Peyer's patch (tissue), 4 donors: Measurements from ENCODE around the gene PTPN23. TPM values are rescaled to one million over a fixed set of nuclear protein-coding genes. Genes with fewer than 3 reads are reported as not detected.

Experiments used
- DNase-seq, 3 donors: peaks; one replicate each; pipeline ENCODE4 v3.0.0-alpha.2; 2017 to 2019
- H3K27ac ChIP-seq, 4 donors: fragments of 200-600 bp; sonication (generic); one replicate each; pipeline ENCODE4 v1.5.1; 2016 to 2019
- H3K27me3 ChIP-seq, 2 donors: fragments of 200-600 bp; sonication (generic); one replicate each; pipeline ENCODE4 v1.5.1; 2019
- H3K36me3 ChIP-seq, 3 donors: fragments of 200-600 bp; sonication (generic); one replicate each; pipeline ENCODE4 v1.5.1; 2016 to 2019
- H3K4me1 ChIP-seq, 4 donors: fragments of 200-600 bp; sonication (generic); one replicate each; pipeline ENCODE4 v1.5.1; 2016 to 2019
- H3K4me3 ChIP-seq, 4 donors: fragments of 200-600 bp; sonication (generic); 1 replicate in 3 of 4; 2 replicates in 1 of 4; pipeline ENCODE4 v1.5.1; 2016 to 2019; ENCODE audit warnings: mild to moderate bottlenecking in 1 of 4
- H3K9me3 ChIP-seq, 4 donors: fragments of 200-600 bp; sonication (generic); one replicate each; pipeline ENCODE4 v1.5.1; 2016 to 2019; ENCODE audit warnings: mild to moderate bottlenecking in 1 of 4
- POLR2A ChIP-seq, 2 donors: fragments of 450-650 bp; IDR thresholded peaks; one replicate each; pipeline ENCODE4 v1.5.1; 2017; ENCODE audit warnings: antibody characterized with exemption in 2 of 2, mild to moderate bottlenecking in 2 of 2, moderate library complexity in 2 of 2
- total RNA-seq, 4 donors: library from RNA; depleted of rRNA; stranded (reverse); fragments of >200 nt; gene quantifications; one replicate each; pipeline ENCODE4 v1.1.0, GENCODE V29; 2016
- TF ChIP-seq, protein P1 (sequence below), 6 experiments: fragments of 450-650 bp in 4 of 6; fragments of 200-600 bp in 2 of 6; sonication (generic) in 1 of 6; IDR thresholded peaks; one replicate each; pipeline ENCODE4 v1.5.1; 2017 to 2019; ENCODE audit warnings: antibody characterized with exemption in 6 of 6, mild to moderate bottlenecking in 3 of 6, moderate library complexity in 1 of 6

PTPN23 gene
- total RNA-seq, 4 donors from 2014 or later: 52.4 to 284 (median 80.8) TPM

GRCh38 chr3:47405820-47406761 lies 25.3 kb downstream of the PTPN23 start:
- H3K36me3 ChIP-seq: peaks cover 0 to 83% (median 0%) of the 10 kb centered on the region in 3 donors

DNA sequence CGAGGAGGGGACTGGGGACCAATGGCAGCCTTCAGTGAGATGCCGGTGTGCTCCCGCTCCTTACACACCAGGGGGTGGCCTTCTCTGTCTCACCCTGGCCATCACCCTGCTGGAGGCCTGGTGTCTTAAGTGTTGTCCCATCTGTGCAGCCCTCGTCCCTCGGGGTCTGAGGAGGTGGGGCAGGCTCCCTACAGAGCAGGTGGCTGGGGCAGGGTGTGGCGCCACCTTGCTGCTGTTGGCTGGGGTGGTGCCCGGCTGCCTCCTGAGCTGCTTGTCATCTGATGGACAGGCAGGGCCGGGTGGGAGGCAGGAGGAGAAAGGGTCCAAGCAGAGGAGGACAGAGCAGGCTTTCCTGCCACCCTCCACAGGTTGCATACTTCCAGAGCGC lies 25.9 kb downstream of the PTPN23 start:
- Histone ChIP-seq H3K4me3 (no peak overlapping the region), H3K36me3 (peaks cover 0 to 83% (median 0%) of the 10 kb centered on the region in 3 donors), H3K4me1 (peaks cover 0 to 7% (median 0%) of the 10 kb centered on the region in 4 donors), H3K27me3 (no peaks in the 10 kb centered on the region), H3K27ac (no peak overlapping the region), H3K9me3 (no peaks in the 10 kb centered on the region)
- DNase-seq: no peak
- TF ChIP-seq, protein P1, sequence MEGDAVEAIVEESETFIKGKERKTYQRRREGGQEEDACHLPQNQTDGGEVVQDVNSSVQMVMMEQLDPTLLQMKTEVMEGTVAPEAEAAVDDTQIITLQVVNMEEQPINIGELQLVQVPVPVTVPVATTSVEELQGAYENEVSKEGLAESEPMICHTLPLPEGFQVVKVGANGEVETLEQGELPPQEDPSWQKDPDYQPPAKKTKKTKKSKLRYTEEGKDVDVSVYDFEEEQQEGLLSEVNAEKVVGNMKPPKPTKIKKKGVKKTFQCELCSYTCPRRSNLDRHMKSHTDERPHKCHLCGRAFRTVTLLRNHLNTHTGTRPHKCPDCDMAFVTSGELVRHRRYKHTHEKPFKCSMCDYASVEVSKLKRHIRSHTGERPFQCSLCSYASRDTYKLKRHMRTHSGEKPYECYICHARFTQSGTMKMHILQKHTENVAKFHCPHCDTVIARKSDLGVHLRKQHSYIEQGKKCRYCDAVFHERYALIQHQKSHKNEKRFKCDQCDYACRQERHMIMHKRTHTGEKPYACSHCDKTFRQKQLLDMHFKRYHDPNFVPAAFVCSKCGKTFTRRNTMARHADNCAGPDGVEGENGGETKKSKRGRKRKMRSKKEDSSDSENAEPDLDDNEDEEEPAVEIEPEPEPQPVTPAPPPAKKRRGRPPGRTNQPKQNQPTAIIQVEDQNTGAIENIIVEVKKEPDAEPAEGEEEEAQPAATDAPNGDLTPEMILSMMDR (IDR thresholded peaks at IDR 0.05): peak in 2 of 6 experiments; percentile 6 to 15
- no peak for TF ChIP-seq POLR2A (IDR thresholded peaks at IDR 0.05)

More at GRCh38 chr3:47405820-47406761, 25.3 kb downstream of the PTPN23 start:
- TF ChIP-seq POLR2A (IDR thresholded peaks at IDR 0.05): no peak
- TF ChIP-seq, protein P1 (IDR thresholded peaks at IDR 0.05): no peak
- Histone ChIP-seq H3K27ac (no peak overlapping the region), H3K9me3 (no peaks in the 10 kb centered on the region), H3K4me3 (no peak overlapping the region), H3K27me3 (no peaks in the 10 kb centered on the region), H3K4me1 (peaks cover 0 to 7% (median 0%) of the 10 kb centered on the region in 4 donors)
- DNase-seq: no peak

DNA sequence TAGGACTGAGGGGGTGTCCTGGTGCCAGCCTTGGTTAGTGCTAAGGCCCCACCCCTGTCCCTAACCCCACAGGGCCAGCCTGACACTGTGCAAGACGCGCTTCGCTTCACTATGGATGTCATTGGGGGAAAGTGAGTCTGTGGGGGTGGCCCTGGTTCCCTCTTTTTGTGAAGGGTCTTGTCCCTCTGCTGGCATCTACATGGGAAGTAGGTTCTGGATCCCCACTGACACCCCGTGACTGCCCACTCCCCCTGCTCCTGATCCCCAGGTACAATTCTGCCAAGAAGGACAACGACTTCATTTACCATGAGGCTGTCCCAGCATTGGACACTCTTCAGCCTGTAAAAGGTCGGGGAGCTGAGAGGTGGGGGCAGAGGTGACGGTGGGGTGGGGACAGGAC lies 26.4 kb downstream of the PTPN23 start:
- no peak overlapping the region for H3K27ac ChIP-seq
- no peak for TF ChIP-seq POLR2A (IDR thresholded peaks at IDR 0.05)
- TF ChIP-seq, protein P1 (IDR thresholded peaks at IDR 0.05): no peak
- H3K4me3 ChIP-seq: no peak overlapping the region
- H3K9me3 ChIP-seq: no peaks in the 10 kb centered on the region
- no peak for DNase-seq
- H3K4me1 ChIP-seq: peaks cover 0 to 7% (median 0%) of the 10 kb centered on the region in 4 donors
- H3K27me3 ChIP-seq: no peaks in the 10 kb centered on the region
- peaks cover 0 to 86% (median 0%) of the 10 kb centered on the region in 3 donors for H3K36me3 ChIP-seq

DNA sequence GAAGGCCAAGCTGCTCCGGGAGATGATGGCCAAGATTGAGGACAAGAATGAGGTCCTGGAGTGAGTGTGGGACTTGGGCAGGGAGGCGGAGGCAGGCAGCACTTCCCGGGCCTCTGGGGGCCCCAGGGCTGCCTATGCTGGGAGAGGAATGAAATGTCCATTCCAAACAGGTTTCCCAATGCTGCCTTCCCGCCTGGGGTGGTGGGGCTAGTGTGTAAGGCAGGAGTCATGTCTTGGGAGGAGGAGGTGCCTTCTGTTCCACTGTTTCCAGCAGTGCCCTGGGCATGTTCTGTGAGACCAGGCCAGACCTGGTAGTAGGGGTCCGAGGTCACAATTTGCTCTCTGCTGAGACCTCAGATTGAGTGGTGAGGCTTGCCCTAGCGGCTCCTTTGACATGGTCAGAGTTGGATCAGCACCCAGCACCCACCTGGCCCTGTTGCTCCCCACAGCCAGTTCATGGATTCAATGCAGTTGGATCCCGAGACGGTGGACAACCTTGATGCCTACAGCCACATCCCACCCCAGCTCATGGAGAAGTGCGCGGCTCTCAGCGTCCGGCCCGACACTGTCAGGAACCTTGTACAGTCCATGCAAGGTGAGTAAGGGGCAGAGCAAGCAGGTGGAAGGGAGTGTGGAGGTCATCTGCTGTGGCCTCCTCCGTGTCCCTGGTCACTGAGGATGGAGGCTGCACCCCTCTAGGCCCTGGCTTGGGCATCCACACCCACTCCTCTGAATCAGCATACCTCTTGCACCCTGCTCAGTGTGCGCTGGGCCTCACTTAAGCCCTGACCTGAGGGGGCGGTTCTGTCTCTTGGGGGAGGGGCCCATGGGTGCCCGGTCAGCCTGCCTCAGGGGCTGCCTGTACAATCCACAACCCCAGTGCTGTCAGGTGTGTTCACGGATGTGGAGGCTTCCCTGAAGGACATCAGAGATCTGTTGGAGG lies 27.3 kb downstream of the PTPN23 start:
- Histone ChIP-seq H3K27me3 (no peaks in the 10 kb centered on the region), H3K27ac (no peak overlapping the region), H3K9me3 (no peaks in the 10 kb centered on the region), H3K4me1 (peaks cover 0 to 7% (median 0%) of the 10 kb centered on the region in 4 donors), H3K4me3 (no peak overlapping the region), H3K36me3 (peaks cover 0 to 86% (median 0%) of the 10 kb centered on the region in 3 donors)
- TF ChIP-seq, protein P1 (IDR thresholded peaks at IDR 0.05): no peak
- no peak for TF ChIP-seq POLR2A (IDR thresholded peaks at IDR 0.05)
- DNase-seq: no peak

DNA sequence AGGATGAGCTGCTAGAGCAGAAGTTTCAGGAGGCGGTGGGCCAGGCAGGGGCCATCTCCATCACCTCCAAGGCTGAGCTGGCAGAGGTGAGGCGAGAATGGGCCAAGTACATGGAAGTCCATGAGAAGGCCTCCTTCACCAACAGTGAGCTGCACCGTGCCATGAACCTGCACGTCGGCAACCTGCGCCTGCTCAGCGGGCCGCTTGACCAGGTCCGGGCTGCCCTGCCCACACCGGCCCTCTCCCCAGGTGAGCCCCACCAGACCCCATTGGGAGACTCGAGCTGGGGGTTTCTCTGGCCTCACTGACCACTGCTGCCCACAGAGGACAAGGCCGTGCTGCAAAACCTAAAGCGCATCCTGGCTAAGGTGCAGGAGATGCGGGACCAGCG lies 28.0 kb downstream of the PTPN23 start:
- H3K4me1 ChIP-seq: peaks cover 0 to 7% (median 0%) of the 10 kb centered on the region in 4 donors
- H3K4me3 ChIP-seq: no peak overlapping the region
- TF ChIP-seq, protein P1 (IDR thresholded peaks at IDR 0.05): no peak
- no peak for TF ChIP-seq POLR2A (IDR thresholded peaks at IDR 0.05)
- H3K36me3 ChIP-seq: peaks cover 0 to 86% (median 0%) of the 10 kb centered on the region in 3 donors
- H3K27ac ChIP-seq: no peak overlapping the region
- H3K9me3 ChIP-seq: no peaks in the 10 kb centered on the region
- peak in 1 of 3 donors; percentile 47 for DNase-seq
- H3K27me3 ChIP-seq: no peaks in the 10 kb centered on the region
